H1 (cell line): ENCODE data around the gene RPL28. TPM values are rescaled to one million over a fixed set of nuclear protein-coding genes. Genes with fewer than 3 reads are reported as not detected.

Experiments
- CTCF ChIA-PET: fragments of 300-600 bp; sonication (Branson Sonifier 250); formaldehyde crosslinking; loops from one replicate; lab custom pipeline; 2021; ENCODE audit not compliant: partially characterized antibody; lab: Charles Lee
- POLR2A ChIA-PET: fragments of 300-600 bp; sonication (Branson Sonifier 250); formaldehyde crosslinking; loops from one replicate; lab custom pipeline; 2021; ENCODE audit warnings: inconsistent platforms; ENCODE audit not compliant: partially characterized antibody; lab: Charles Lee
- DNase-seq, 2 experiments: peaks; one replicate each; pipeline versions ENCODE4 v3.0.0 to v3.0.0-alpha.2; 2010 to 2022; ENCODE audit warnings: low spot score in 2 of 2, low read depth in 1 of 2, mixed read lengths in 1 of 2
- FAIRE-seq: peaks from 2 replicates; lab custom pipeline; 2011; peaks lifted over from hg19 to GRCh38; lab: Jason Lieb, UNC
- H2AFZ ChIP-seq: 2 replicates; pipeline ENCODE4 v1.8.1; 2012; ENCODE audit warnings: low read length, inconsistent platforms
- H2AK5ac ChIP-seq: 2 replicates; pipeline ENCODE4 v1.6.1; 2013; ENCODE audit warnings: low read depth, low read length
- H2BK120ac ChIP-seq: replicated peaks from 2 replicates; pipeline ENCODE3; 2013; ENCODE audit warnings: low read depth, low read length, inconsistent platforms
- H2BK12ac ChIP-seq: 2 replicates; pipeline ENCODE4 v1.6.1; 2013; ENCODE audit warnings: low read depth, low read length
- H2BK15ac ChIP-seq: 2 replicates; pipeline ENCODE4 v1.6.1; 2013; ENCODE audit warnings: low read length
- H2BK20ac ChIP-seq: 2 replicates; pipeline ENCODE4 v1.6.1; 2013; ENCODE audit warnings: low read length
- H2BK5ac ChIP-seq: 2 replicates; pipeline ENCODE4 v1.6.1; 2013; ENCODE audit warnings: low read depth, low read length
- H3K14ac ChIP-seq: 2 replicates; pipeline ENCODE4 v1.6.1; 2013; ENCODE audit warnings: inconsistent platforms; ENCODE audit not compliant: insufficient read length
- H3K18ac ChIP-seq: 2 replicates; pipeline ENCODE4 v1.6.1; 2013; ENCODE audit warnings: low read length; ENCODE audit errors: extremely low read depth
- H3K23ac ChIP-seq: 2 replicates; pipeline ENCODE4 v1.6.1; 2013; ENCODE audit warnings: inconsistent platforms; ENCODE audit not compliant: insufficient read length
- H3K23me2 ChIP-seq: 2 replicates; pipeline ENCODE4 v1.6.1; 2013; ENCODE audit warnings: low read depth, low read length
- H3K27ac ChIP-seq: 2 replicates; pipeline ENCODE4 v1.6.1; 2011; ENCODE audit warnings: low read depth, low read length, inconsistent platforms
- H3K27me3 ChIP-seq, 4 experiments: replicated peaks in 1 of 4; 1 replicate in 1 of 4; 2 replicates in 3 of 4; pipeline versions ENCODE4 v1.6.1 to v1.8.1; 2011 to 2013; ENCODE audit warnings: low read length in 3 of 4, mild to moderate bottlenecking in 3 of 4, inconsistent platforms in 2 of 4, mixed read lengths in 2 of 4, moderate library complexity in 1 of 4; ENCODE audit not compliant: control insufficient read depth in 3 of 4, insufficient read depth in 3 of 4; ENCODE audit errors: extremely low read depth in 1 of 4
- H3K36me3 ChIP-seq, 4 experiments: 2 replicates each; pipeline versions ENCODE4 v1.6.1 to v1.8.1; 2011 to 2013; ENCODE audit warnings: mild to moderate bottlenecking in 4 of 4, low read length in 3 of 4, moderate library complexity in 2 of 4, control low read depth in 1 of 4, inconsistent platforms in 1 of 4; ENCODE audit not compliant: insufficient read depth in 4 of 4, control insufficient read depth in 2 of 4
- H3K4ac ChIP-seq: replicated peaks from 2 replicates; pipeline ENCODE3; 2013; ENCODE audit warnings: low read length, low read depth, mixed read lengths, inconsistent platforms; ENCODE audit not compliant: insufficient read length
- H3K4me1 ChIP-seq, 4 experiments: replicated peaks in 1 of 4; 1 replicate in 1 of 4; 2 replicates in 3 of 4; pipeline versions ENCODE4 v1.6.1 to v1.8.1; 2011 to 2013; ENCODE audit warnings: low read length in 3 of 4, inconsistent platforms in 2 of 4, mixed read lengths in 1 of 4; ENCODE audit not compliant: insufficient read depth in 4 of 4, control insufficient read depth in 3 of 4
- H3K4me2 ChIP-seq, 2 experiments: 2 replicates each; pipeline versions ENCODE4 v1.6.1 to v1.8.1; 2011 to 2013; ENCODE audit warnings: low read depth in 2 of 2, low read length in 2 of 2, control low read depth in 1 of 2, inconsistent platforms in 1 of 2, mild to moderate bottlenecking in 1 of 2; ENCODE audit not compliant: insufficient read depth in 1 of 2
- H3K4me3 ChIP-seq, 4 experiments: fragments of 200-600, 300-600 bp in 1 of 4; sonication (generic), shearing (Covaris generic), sonication (Bioruptor Twin) in 1 of 4; 2 replicates each; pipeline versions ENCODE4 v1.5.1 to v1.8.1; 2011 to 2016; ENCODE audit warnings: low read length in 4 of 4, low read depth in 3 of 4, control low read depth in 2 of 4, inconsistent platforms in 2 of 4, mild to moderate bottlenecking in 2 of 4, mixed read lengths in 1 of 4, moderate library complexity in 1 of 4; ENCODE audit not compliant: insufficient read depth in 2 of 4; ENCODE audit errors: extremely low read depth in 1 of 4
- H3K56ac ChIP-seq: replicated peaks from 2 replicates; pipeline ENCODE3; 2013; ENCODE audit warnings: low read depth, mild to moderate bottlenecking, mixed read lengths, low read length, inconsistent platforms; ENCODE audit not compliant: insufficient read length
- H3K79me1 ChIP-seq: 2 replicates; pipeline ENCODE4 v1.6.1; 2013; ENCODE audit warnings: low read depth, low read length, control low read depth
- H3K79me2 ChIP-seq, 2 experiments: 2 replicates each; pipeline versions ENCODE4 v1.6.1 to v1.8.1; 2012 to 2013; ENCODE audit warnings: low read length in 2 of 2, mild to moderate bottlenecking in 2 of 2, inconsistent platforms in 1 of 2; ENCODE audit not compliant: insufficient read depth in 2 of 2, control insufficient read depth in 1 of 2
- H3K9ac ChIP-seq, 4 experiments: replicated peaks in 1 of 4; 1 replicate in 1 of 4; 2 replicates in 3 of 4; pipeline versions ENCODE4 v1.6.1 to v1.8.1; 2011 to 2013; ENCODE audit warnings: low read depth in 3 of 4, low read length in 3 of 4, control low read depth in 2 of 4, mild to moderate bottlenecking in 2 of 4, moderate library complexity in 2 of 4, inconsistent platforms in 1 of 4; ENCODE audit errors: extremely low read depth in 1 of 4
- H3K9me3 ChIP-seq, 2 experiments: 2 replicates each; pipeline versions ENCODE4 v1.6.1 to v1.8.1; 2012 to 2013; ENCODE audit warnings: mild to moderate bottlenecking in 2 of 2, moderate library complexity in 2 of 2, control low read depth in 1 of 2, inconsistent platforms in 1 of 2, low read depth in 1 of 2, low read length in 1 of 2, mixed read lengths in 1 of 2; ENCODE audit not compliant: insufficient read depth in 2 of 2
- H4K20me1 ChIP-seq, 2 experiments: replicated peaks in 1 of 2; 2 replicates each; pipeline versions ENCODE3 to v1.8.1; 2011 to 2013; ENCODE audit warnings: inconsistent platforms in 2 of 2, low read length in 2 of 2, mild to moderate bottlenecking in 1 of 2; ENCODE audit not compliant: insufficient read depth in 2 of 2, control insufficient read depth in 1 of 2
- H4K5ac ChIP-seq: 2 replicates; pipeline ENCODE4 v1.6.1; 2013; ENCODE audit warnings: low read length, low read depth, mixed read lengths, inconsistent platforms; ENCODE audit not compliant: insufficient read length
- H4K8ac ChIP-seq: 2 replicates; pipeline ENCODE4 v1.8.0; 2013; ENCODE audit warnings: mild to moderate bottlenecking, moderate library complexity, low read length, inconsistent platforms; ENCODE audit not compliant: insufficient read depth; ENCODE audit errors: extremely low read depth
- H4K91ac ChIP-seq: replicated peaks from 2 replicates; pipeline ENCODE3; 2013; ENCODE audit warnings: low read length, mixed read lengths, inconsistent platforms; ENCODE audit not compliant: insufficient read length
- ATF2 ChIP-seq: IDR thresholded peaks from 2 replicates; pipeline ENCODE4 v1.6.1; 2012; ENCODE audit warnings: low read length, inconsistent platforms
- CBX8 ChIP-seq: fragments of 300-800, 300-1000 bp; sonication (generic); IDR thresholded peaks from 2 replicates; pipeline ENCODE4 v1.7.1; 2016; ENCODE audit warnings: low read depth, low read length, borderline replicate concordance
- CEBPB ChIP-seq: IDR thresholded peaks from 2 replicates; pipeline ENCODE4 v1.6.1; 2012; ENCODE audit warnings: low read depth, low read length
- CREB1 ChIP-seq: IDR thresholded peaks from 2 replicates; pipeline ENCODE4 v1.6.1; 2012; ENCODE audit warnings: inconsistent platforms
- CTBP2 ChIP-seq: IDR thresholded peaks from 2 replicates; pipeline ENCODE4 v1.7.0; 2011; ENCODE audit warnings: borderline replicate concordance, mild to moderate bottlenecking, moderate library complexity, mixed read lengths, low read length; ENCODE audit not compliant: insufficient read depth, insufficient read length
- E2F6 ChIP-seq: IDR thresholded peaks from 2 replicates; pipeline ENCODE4 v1.6.1; 2012; ENCODE audit warnings: inconsistent platforms
- RNF2 ChIP-seq: fragments of 200-900, 300-1000 bp; sonication (generic); IDR thresholded peaks from 2 replicates; pipeline ENCODE4 v1.7.1; 2016; ENCODE audit warnings: borderline replicate concordance, low read depth, mild to moderate bottlenecking, antibody characterized with exemption, low read length; ENCODE audit not compliant: poor library complexity, severe bottlenecking; ENCODE audit errors: missing control alignments
- TAF1 ChIP-seq: IDR thresholded peaks from 2 replicates; pipeline ENCODE4 v1.6.1; 2011; ENCODE audit warnings: mild to moderate bottlenecking, low read depth, low read length
- USF2 ChIP-seq: IDR thresholded peaks from 2 replicates; pipeline ENCODE4 v1.6.1; 2011; ENCODE audit warnings: low read length, improper control_type of control experiment
- WGBS, 2 experiments: shearing (Covaris generic) in 1 of 2; methylation state at CpG; one replicate each; pipeline versions ENCODE4 v1.1.6 to v1.1.7; 2013 to 2015; ENCODE audit warnings: low lambda C conversion rate in 2 of 2, mixed read lengths in 2 of 2, inconsistent platforms in 1 of 2, low coverage in 1 of 2, missing lambda C conversion rate in 1 of 2; ENCODE audit not compliant: insufficient replicate concordance in 2 of 2, insufficient coverage in 1 of 2, insufficient read length in 1 of 2; ENCODE audit errors: extremely low coverage in 1 of 2, missing lambda C conversion rate in 1 of 2; 5-methylcytosine and 5-hydroxymethylcytosine counted together
- polyA plus RNA-seq, 7 experiments: library from polyadenylated mRNA; depleted of rRNA in 3 of 7; stranded (reverse) in 5 of 7; unstranded in 2 of 7; fragments of >200 nt in 5 of 7; fragments of 200-250 nt in 2 of 7; gene quantifications; 1 replicate in 5 of 7; 2 replicates in 1 of 7; 4 replicates in 1 of 7; pipeline versions ENCODE4 v1.2.1 to v1.2.3, GENCODE V29; 2011 to 2013; ENCODE audit warnings: missing spikeins in 2 of 7, mixed read lengths in 2 of 7
- total RNA-seq: library from RNA; stranded (reverse); fragmentation: NEBNext Ultra II Directional; extraction: Animal tissue kit (Norgen Biotek cat#: 25700); gene quantifications from 2 replicates; pipeline ENCODE4 v1.2.1, GENCODE V29; 2021

Gene RPL28
- total and polyA plus RNA-seq, 2 of the 8 experiments (the other 6 are each of a cell fraction or from before 2014, with no cell fraction given), result 2,123 to 8,402 TPM

- no peak overlapping the region for H3K9ac ChIP-seq
- no peak overlapping the region for H3K18ac ChIP-seq
- H3K23me2 ChIP-seq, result peaks cover 21% of the 10 kb centered on the region; the same call in 1 of the 2 replicates
- no peak overlapping the region for H4K5ac ChIP-seq
- H3K4me1 ChIP-seq, result peaks cover 6 to 16% (median 7%) of the 10 kb centered on the region in 4 experiments
- H3K9me3 ChIP-seq, result no peaks in the 10 kb centered on the region
- 9% methylated on average over 17 of the region's 17 CpGs; no CpG with 5 or more reads in 1 of the 2 experiments for WGBS, 2 experiments
- no peak overlapping the region for H4K91ac ChIP-seq
- H2BK12ac ChIP-seq, result no peak overlapping the region
- no peak overlapping the region for H4K8ac ChIP-seq
- DNase-seq (peak in 1 of 2 experiments; percentile 87), FAIRE-seq (peak; percentile 87)
- no peak overlapping the region for H3K56ac ChIP-seq
- peak overlapping the region in 1 of 2 experiments; percentile 52; a peak in 2 of 4 replicates for H3K4me2 ChIP-seq
- peaks cover 2 to 20% of the 10 kb centered on the region in 2 experiments for H4K20me1 ChIP-seq
- H2BK15ac ChIP-seq, result no peak overlapping the region
- no peak overlapping the region for H3K4me3 ChIP-seq
- H2AFZ ChIP-seq, result no peak overlapping the region
- peaks cover 6% of the 10 kb centered on the region for H3K79me1 ChIP-seq
- peaks cover 13 to 42% (median 35%) of the 10 kb centered on the region in 4 experiments for H3K27me3 ChIP-seq
- no peaks in the 10 kb centered on the region for H3K36me3 ChIP-seq
- H2BK5ac ChIP-seq, result no peak overlapping the region
- ChIA-PET POLR2A (interaction anchor here (0.6 to 4.0 kb wide), 9 partner anchors 15 to 160 kb away, joined by 3 to 48 read pairs (median 3); partner anchors contain the start of gene UBE2S), CTCF (interaction anchor here (0.7 to 1.3 kb wide), 8 partner anchors 10 to 296 kb away, joined by 3 to 9 read pairs (median 4); partner anchors contain the start of gene SYT5)
- no peak overlapping the region for H3K23ac ChIP-seq
- no peak overlapping the region for H3K27ac ChIP-seq
- H3K4ac ChIP-seq, result no peak overlapping the region
- no peaks in the 10 kb centered on the region for H3K79me2 ChIP-seq
- H2BK120ac ChIP-seq, result no peak overlapping the region
- H2BK20ac ChIP-seq, result no peak overlapping the region
- H3K14ac ChIP-seq, result no peak overlapping the region
- no peak overlapping the region for H2AK5ac ChIP-seq
- TF ChIP-seq CBX8 (no peak), TAF1 (no peak), USF2 (no peak), CEBPB (no peak), RNF2 (no peak), E2F6 (no peak), ATF2 (no peak), CTBP2 (no peak), CREB1 (0 out of 2 replicates have a peak, but pooled peaks have one; percentile 12)
These were observed 51.7 kb downstream of the RPL28 start for GRCh38 chr19:55437410-55437809.
